Eye (tissue), 1 donor: ENCODE measurements around the gene IAPP.
"Not testable (repeated sequence)": the region's sequence is repeated elsewhere in the genome, so short reads cannot be mapped to it uniquely, and the experiment has no call there.

Experiments used
- DNase-seq: peaks from one replicate; pipeline ENCODE4 v3.0.0-alpha.2; 2015

IAPP gene

DNA sequence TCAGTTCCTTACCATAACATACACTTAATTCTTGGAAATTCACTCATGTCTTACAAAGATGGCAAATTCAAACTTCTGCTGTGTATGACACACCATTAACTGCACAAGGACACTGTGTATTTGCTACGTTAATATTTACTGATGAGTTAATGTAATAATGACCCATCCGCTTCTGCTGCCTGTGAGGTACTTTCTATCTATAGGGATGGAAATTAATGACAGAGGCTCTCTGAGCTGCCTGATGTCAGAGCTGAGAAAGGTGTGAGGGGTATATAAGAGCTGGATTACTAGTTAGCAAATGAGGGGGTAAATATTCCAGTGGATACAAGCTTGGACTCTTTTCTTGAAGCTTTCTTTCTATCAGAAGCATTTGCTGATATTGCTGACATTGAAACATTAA, at the start of gene IAPP:
TSS of gene IAPP (plus strand) at position 301 of the 400 bp plus-strand sequence. CDS start 450 bp downstream, outside the sequence.
- no peak for DNase-seq

DNA sequence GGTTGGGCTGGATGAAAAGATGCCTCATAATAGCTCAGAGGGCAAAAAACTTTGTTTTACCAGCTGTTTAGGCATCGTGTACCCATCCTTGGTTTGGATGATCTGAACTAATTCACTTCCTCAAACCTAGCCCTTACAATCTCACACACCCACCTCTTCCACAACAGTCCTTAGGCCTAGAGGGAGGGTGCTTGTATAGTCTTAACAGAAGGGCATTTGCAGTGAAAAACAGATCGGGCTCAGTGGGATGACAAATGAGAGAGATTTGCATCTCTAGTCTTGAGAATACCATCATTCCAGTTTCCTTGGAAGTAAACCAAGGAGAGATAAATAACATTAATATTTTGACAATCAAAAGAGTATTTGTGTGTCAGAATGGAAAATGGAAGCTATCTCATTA, 49.0 kb upstream of the IAPP start:
- no peak for DNase-seq

DNA sequence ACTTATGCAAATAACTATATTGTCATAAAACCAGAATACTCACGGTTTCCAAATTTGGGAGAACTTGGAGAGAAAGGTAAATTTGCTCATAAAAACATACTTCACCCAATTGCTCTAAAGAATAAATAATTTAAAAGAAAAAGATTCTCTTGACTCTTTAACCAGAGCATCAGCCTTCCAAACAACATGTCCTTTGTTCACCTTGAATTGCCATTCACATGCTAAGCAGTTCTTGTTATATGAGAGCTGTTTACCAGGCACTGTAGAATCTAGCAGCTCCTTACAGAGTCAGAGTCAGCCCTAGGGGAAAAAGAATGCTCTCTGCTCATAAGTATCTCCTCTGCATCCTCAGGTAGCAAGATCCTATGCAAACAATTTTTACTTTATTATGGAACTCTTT, 48.2 kb upstream of the IAPP start:
- no peak for DNase-seq

DNA sequence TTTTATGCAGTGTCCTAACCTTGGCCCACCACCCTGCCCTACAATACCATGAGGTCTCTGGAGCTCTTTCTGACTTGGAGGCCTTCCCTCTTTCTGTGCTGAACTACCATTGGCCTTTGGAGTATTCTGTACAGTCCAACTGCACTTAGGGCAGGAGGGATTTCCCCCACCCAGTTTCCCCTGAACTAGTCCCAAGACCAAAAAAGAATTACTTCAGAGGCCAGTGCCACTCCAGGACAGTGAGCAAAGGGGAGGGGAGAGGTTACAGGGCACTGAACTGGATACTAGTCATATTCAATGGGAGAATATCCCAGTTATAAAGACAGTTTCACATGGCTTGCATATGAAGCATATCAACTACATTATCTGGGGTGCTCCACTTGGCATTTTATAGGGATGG, 44.1 kb upstream of the IAPP start:
- DNase-seq: no peak

DNA sequence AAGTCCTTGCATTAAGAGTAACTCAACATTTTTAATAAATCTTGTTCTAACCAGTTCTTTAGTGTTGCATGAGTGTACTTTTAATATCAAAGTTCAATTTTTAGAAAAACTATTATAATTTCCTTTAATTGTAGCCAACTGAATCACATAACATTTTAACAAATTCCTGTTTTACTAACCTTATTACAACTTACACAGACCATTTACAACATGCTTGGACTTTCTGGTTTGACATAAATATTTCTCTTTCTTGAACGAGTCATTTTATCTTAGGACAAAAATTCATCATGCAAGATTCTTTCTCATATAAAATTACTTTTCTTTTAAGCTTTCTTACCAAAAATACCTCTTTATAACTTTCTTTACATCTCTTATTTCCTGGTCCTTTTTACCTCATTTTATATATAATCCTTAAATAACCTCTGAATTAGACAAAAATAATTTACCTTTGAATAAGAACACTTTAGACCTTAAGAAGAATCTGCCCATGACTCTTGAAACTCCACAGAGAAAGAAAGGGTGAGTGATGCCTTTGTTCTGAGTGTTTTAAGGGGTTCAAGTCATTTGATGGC, 41.9 kb upstream of the IAPP start:
- no peak for DNase-seq

DNA sequence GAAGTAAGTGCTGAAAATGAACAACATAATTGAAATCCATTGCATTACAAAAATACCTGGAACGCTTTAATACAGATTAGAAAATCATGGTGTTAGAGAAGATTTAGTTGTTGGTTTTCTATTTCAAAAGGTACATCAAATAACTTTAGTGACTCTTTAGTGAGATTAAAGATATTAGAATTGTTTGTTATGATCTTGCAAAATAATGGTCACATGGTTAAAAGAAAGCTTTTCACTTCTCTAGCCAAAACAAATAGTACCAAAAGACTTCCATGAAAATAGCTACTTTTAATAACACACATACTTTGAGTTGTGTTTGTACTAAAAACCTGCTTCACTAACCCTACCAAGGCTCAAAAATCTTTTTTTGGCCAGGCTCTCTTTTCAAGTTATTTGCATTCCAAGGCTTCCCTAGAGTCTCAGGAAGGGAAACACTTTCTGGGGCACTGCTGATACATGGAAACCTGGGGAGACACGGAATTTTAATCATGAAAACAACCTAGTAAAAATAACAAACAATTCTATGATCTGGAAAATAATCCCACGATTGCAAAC, 37.9 kb upstream of the IAPP start, which contains the start of gene SLCO1A2:
TSS of gene SLCO1A2 (minus strand) at position 147 of the 555 bp plus-strand sequence. CDS start 270 bp downstream, outside the sequence.
- DNase-seq: no peak

DNA sequence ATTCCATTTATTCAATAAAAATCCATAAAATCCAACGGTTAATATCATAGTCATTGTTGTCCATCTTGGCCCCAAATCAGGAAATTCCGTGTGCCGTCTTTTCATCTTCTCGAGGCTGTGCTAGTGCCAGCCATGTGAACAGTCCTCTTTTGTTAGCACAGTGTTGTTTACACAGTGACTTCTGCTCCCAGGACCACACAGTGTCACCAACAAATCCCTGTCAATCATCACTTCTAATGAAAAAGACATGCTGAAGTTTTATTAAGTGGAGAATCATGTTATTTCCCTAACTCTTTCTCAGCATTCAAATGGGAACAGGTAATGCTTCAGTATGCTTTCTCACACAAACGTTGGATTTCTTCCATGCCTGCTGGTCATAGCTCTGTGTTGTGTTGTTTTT, 36.0 kb upstream of the IAPP start:
- DNase-seq: no peak

DNA sequence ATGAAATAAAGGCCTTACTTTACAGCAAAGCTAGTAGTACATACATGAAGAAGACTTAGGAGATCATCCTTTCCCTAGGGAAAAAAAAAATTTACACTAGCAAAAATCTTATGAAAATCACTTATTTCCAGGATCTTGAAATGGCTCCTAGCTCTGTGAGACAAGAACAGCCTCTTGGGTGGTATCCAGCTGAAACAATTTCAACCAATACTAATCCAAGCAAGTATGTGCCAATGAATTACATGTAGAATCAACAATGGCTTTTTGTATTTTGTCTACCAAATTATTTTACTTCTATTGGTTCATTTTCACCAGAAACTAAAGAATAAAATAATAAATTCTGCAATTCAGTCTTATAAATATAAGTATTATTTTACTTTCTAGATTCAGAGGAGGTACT, 35.2 kb upstream of the IAPP start:
- peak; percentile 18 for DNase-seq

DNA sequence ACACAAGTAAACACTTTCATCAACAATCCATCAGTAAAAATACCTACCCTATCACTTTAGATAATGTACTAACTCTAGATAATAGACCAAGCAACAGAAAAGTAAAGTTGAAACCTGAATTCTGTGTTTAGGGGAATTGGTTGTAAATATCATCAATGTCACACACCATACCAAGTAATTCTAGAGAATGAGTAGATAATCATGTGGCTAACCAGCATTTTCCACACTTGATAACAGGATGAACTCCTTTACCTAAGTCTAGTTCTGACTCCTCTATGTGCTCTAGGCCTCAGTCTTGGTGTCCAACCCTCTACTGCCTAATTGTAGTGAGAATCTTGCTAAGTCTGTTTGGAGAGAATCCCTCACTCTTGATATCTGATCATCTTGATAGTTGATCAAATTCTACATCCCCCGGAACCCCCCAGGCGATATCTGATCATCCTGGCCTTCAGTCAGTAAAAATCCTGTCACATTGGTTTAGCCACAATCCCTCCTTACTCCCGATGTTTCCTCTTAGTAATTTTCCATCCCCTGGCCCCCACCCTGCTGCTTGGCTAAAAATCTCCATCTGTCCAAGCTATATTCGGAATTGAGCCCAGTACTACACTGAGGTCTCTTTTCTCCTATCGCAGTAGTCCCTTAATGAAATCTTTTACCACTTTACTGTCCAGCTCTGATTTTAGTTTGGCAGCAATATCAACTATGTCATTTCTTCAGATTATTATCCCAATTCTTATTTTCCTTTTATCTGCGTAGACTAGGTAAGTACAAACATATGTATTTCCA, 34.5 kb upstream of the IAPP start:
- peak; percentile 37 for DNase-seq

DNA sequence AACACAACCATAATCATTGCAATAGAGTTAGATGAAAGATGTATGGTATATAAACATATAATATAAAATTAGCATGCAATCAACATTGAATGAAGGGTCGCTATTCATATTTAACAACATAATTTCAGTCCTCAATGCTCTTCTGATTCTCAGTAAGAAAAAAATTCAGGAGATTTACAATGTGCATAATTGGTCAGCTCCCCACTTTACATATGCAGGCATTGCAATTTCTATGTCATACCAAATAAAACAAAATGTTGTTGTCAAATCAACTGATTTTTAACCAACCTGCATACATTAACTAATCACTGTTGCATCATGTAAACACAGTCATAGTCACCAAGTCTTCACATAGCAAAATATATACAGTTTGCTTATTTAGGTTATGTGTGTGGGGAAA, 32.8 kb upstream of the IAPP start:
- DNase-seq: no peak

DNA sequence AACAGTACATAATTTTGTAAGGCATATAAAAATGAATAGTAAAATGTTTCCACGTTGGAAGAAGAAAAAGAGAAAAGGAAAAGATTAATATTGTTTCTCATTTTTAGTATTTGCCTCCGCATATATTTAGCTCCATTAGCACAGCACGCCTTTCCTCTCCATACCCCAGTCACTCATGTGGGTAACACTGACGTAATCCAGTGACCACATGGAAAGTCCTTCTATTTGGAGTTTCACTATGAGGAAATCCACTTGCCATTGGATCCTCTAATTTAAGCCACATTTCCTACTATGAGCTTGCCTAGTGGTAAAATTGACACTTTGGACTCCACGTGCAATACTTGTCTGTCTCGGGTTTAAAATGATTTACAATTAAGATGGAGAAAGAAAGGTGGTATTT, 32.3 kb upstream of the IAPP start:
- DNase-seq: no peak

DNA sequence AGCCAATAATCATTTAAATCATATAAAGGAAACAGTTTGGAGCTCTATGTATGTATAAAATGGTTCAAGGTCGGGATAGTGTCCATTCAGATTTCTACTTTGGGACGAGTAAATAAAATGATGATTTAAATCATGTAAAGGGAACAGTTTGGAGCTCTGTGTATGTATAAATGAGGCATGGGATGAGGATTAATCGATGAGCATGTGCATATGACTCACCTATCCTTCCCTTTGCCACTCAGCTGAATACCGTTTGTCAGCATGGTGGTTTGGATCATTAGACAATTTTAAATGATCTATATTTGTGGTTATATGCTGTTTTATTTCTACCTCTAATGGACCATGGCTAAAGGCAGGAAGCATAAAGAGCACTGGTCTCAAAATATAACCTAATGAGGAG, 30.9 kb upstream of the IAPP start:
- DNase-seq: no peak

DNA sequence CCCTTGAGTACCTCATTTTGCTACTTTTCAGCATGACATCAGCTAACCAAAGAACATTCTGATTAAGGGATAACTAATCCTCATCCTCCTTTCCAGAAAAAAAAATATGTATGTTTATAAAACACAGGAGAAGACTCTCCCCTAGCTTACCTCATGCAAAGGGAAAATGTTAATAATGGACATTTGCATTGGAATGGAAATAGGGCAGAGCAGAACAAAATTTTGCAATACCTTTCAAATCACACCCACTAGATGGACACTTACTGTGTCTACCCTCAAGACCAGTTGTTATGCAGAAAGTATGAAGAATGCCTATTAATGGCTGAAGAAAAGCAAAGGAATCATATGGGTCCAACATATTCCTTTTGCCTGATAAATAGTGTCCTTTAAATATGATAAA, 29.1 kb upstream of the IAPP start:
- no peak for DNase-seq

DNA sequence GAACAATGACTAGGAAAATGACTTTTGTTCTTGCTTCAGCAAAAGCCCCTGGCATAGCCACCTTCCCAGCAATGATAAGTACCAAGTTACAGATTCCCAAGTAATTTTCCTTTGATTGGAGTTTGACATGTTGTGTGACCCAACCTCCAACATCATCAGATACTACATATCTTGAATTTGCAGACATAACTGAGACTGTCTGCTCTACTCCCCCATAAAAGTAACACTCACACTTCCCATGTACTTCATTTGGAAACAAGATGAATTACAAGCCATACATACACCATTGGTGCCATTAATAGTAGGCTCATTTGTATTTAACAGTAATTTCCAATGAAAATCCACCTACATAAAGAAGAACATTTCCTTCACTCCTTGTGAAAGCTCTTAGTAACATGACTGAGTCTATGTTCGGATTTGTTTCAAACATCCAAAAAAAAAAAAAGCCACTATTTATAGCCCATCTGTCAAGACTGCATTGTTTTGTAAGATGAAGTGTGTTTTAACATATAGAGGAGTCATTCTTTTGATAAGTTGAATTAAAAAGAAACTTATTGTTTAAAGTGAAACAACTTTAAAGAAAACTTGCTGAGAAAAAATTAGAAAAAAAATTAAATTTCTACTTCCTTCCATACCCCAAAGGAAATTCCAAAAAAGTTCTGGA, 26.0 kb upstream of the IAPP start:
- no peak for DNase-seq

DNA sequence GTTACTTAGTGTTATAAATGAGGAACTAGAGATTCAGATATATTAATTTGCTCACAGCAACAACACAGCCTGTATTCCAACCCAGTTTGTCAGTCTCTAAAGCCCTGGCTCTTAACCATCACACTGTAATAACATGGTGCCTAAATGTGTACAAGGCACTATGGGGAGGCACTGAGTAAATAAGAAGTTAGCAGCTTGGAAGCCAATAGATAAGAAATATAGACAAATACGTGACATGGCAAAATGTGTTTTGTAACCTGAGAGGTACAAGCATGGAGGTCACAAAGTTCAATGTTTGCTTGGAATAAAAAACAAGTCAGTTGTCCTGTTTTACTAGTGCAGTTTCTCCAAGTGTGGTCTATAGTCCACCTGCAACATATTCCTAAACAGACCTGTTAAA, 21.7 kb upstream of the IAPP start:
- no peak for DNase-seq

DNA sequence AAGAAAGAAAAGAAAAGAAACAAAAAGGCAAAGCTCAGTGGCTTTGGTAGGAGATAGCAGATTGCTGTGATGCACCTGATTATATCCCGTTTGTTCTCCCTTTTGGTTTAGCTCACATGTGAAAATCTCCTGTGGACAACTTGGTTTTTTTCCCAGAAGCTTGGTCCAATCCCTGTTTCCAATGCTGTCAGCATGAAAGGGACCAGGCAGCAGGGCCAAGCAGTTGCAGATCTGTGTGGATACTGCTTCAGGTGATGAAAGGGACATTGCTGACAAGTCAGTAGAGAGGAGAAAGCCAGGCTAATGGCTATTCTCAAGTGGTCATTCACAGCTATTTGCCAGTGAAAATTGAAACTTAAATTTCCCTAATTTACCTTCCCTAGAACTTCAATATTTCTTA, 19.2 kb upstream of the IAPP start:
- DNase-seq: no peak

DNA sequence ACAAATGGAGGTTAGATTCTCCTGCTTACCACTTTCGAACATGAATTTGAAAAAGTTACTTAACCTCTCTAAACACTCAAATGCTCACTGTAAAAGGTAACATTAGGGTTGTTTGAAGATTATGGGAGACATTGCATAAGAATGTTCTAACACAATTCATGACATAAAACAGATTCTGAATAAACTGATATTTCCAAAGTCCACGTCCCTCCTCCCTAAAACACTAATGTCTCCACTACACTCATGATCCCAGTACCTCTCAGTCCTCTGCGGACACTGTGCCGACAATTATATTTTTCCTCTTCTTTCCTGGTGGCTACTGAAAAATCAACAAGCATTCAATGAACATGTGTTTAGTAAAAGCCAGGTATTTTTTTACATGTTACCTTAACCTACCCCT, 18.8 kb upstream of the IAPP start:
- DNase-seq: no peak

DNA sequence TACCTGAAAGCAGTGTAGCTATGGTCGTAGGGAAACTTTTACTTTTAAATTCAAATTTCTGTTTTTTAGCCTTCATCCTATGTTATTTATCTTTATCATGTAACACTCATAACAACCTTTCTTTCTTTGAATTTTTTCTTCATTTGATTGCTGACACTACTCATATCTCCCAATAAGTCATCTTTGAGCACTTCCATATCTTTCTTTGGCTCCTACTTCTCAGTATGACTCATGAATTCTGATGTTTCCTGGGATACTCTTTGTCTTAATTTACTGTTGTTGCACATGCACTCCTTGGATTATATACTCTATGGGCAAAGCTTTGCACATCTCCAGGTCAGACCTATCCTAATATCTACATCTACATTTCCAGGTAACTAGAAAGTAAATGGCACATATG, 18.1 kb upstream of the IAPP start:
- no peak for DNase-seq

DNA sequence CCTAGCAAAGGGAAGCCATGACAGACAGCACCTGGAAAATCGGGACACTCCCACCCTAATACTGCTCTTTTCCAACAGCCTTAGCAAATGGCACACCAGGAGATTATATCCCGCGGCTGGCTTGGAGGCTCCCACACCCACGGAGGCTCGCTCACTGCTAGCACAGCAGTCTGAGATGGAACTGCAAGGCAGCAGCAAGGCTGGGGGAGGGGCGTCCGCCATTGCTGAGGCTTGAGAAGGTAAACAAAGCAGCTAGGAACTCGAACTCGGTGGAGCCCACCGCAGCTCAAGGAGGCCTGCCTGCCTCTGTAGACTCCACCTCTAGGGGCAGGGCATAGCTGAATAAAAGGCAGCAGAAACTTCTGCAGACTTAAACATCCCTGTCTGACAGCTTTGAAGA, 12.1 kb upstream of the IAPP start:
- DNase-seq: not testable (repeated sequence)

DNA sequence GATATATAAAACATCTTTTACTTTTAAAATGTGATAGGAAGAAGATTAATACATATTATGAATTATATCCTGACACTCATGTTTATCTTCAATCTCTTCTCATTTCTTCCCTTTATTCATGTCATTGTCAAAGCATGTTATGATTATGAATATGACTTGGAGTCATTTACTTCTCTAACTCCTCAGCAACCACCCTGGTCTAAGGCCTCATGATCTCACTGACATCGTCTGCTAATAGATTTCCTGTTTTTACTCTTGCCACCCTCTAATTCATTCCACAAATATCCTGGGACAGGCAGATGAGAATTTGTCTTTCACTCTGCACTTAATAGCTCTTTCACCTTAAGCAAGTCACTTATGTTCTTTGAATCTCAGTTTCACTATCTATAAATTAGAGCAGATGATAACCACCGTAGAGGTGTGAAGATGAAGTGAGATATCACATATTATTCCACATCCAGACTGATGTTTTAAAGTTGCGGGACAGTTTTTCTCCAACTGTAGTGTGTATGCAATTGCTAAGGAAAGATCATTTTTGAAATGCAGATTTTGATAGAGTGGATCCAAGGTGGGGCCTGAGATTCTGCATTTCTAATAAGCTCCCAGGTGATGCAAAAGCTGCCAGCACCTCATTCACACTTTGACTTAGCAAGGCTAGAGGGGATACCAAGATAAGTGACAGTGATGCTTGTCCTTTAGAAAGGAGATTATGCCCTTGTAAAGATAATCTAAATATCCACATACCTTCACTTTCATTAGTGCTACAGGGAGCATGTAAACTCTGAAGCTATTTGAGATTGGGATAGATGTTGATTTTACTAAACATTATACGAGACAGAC, 3.3 kb upstream of the IAPP start:
- DNase-seq: no peak

DNA sequence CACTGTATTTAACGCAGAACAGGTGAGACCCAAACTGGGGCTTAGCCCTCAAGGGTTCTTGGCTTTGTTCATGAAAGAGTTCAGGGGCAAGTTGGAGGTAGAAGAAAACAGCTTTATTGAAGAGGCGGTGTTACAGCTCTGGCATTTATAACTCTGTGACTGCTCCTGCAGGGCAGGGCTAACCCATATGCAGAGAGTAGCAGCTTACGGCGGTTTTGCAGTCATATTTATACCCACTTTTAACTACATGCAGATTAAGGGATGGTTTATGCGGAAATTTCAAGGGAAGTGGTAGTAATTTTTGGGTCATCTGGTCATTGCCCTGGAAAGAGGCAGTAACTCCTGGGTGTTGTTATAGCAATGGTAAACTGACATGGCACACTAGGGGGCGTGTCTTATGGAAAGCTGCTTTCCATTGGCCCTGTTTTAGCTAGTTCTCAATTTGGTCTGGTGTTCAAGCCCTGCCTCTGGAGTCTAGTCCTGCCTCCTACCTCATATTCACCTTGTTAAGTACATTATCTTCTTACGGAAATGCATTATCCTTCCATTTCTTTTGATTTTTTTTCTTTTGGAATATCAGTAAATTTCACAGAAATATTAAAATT, 1.8 kb upstream of the IAPP start:
- DNase-seq: no peak

DNA sequence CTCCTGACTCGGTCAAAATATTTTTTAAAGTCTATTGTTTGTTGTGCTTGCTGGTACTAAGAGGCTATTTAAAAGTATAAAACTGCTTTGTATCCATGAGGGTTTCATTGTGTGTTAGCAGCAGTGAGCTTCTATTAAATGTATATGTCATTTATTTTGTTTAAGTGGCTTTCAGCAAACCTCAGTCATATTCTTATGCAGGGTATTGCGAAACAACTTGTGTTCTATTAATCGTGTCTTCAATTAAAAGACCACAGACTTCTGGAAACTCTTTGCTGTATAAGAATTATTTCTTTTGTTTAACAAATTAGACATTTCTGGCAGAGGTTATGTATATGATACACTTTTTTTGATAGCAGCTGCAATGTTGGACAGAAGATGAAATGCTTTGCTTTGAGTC, 6.5 kb downstream of the IAPP start:
- DNase-seq: no peak

DNA sequence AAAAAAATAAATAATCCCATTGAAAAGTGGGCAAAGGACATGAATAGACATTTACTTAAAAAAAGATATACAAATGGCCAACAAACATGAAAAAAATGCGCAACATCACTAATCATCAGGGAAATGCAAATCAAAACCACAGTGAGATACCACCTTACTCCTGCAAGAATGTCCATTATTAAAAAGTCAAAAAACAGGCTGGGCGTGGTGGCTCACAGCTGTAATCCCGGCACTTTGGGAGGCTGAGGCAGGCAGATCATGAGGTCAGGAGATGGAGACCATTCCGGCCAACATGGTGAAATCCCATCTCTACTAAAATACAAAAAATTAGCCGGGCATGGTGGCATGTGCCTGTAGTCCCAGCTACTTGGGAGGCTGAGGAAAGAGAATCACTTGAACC, 8.6 kb downstream of the IAPP start:
- DNase-seq: not testable (repeated sequence)
